IMR-90 (cell line): ENCODE measurements around the gene OTP. TPM values are rescaled to one million over a fixed set of nuclear protein-coding genes. Genes with fewer than 3 reads are reported as not detected.
"Not testable (repeated sequence)": the region's sequence is repeated elsewhere in the genome, so short reads cannot be mapped to it uniquely, and the experiment has no call there.

ENCODE experiments used
- ATAC-seq: fragments of 200-7000 bp; cut with Tn5 transposase; 2 replicates; pipeline ENCODE4 v1.9.1; 2020; ENCODE audit warnings: low read depth, mild to moderate bottlenecking, moderate library complexity
- BruUV-seq: library from RNA; stranded (reverse); fragments of 400-500 nt; replicated peaks from 2 replicates; lab custom pipeline; 2021; lab: Mats Ljungman, UMichigan
- CTCF ChIA-PET: fragments of 300-600 bp; formaldehyde crosslinking; extraction: SDS; loops from one replicate; lab custom pipeline; 2021; ENCODE audit warnings: antibody characterized with exemption; lab: Yijun Ruan, JAX
- POLR2A ChIA-PET: fragments of 300-600 bp; sonication (Branson Sonifier 250); formaldehyde crosslinking; loops from one replicate; lab custom pipeline; 2022; ENCODE audit warnings: antibody characterized with exemption; ENCODE audit not compliant: unreplicated experiment; lab: Charles Lee
- DNase-seq: peaks from one replicate; pipeline ENCODE4 v3.0.0; 2013
- H2AFZ ChIP-seq: replicated peaks from 2 replicates; pipeline ENCODE3; 2013; ENCODE audit warnings: low read length, mild to moderate bottlenecking; ENCODE audit not compliant: poor library complexity
- H2AK5ac ChIP-seq: 2 replicates; pipeline ENCODE4 v1.6.1; 2013; ENCODE audit warnings: low read depth, low read length, inconsistent platforms
- H2AK9ac ChIP-seq: replicated peaks from 2 replicates; pipeline ENCODE3; 2013; ENCODE audit warnings: mild to moderate bottlenecking, low read depth, low read length, moderate library complexity; ENCODE audit not compliant: poor library complexity
- H2BK120ac ChIP-seq: 2 replicates; pipeline ENCODE4 v1.6.1; 2013; ENCODE audit warnings: low read depth, low read length, inconsistent platforms
- H2BK15ac ChIP-seq: 3 replicates; pipeline ENCODE4 v1.6.1; 2013; ENCODE audit warnings: low read depth, low read length, inconsistent platforms
- H2BK20ac ChIP-seq: 2 replicates; pipeline ENCODE4 v1.6.1; 2013; ENCODE audit warnings: low read depth, mild to moderate bottlenecking, inconsistent platforms, low read length, moderate library complexity
- H2BK5ac ChIP-seq: 2 replicates; pipeline ENCODE4 v1.6.1; 2013; ENCODE audit warnings: mild to moderate bottlenecking, low read depth, low read length, inconsistent platforms; ENCODE audit not compliant: poor library complexity, severe bottlenecking
- H3K14ac ChIP-seq: replicated peaks from 2 replicates; pipeline ENCODE4 v1.6.1; 2013; ENCODE audit warnings: low read depth, low read length, inconsistent platforms
- H3K18ac ChIP-seq: 2 replicates; pipeline ENCODE4 v1.6.1; 2013; ENCODE audit warnings: low read depth, low read length, control low read depth
- H3K23ac ChIP-seq: 2 replicates; pipeline ENCODE4 v1.6.1; 2013; ENCODE audit warnings: low read depth, low read length, inconsistent platforms
- H3K27ac ChIP-seq: 2 replicates; pipeline ENCODE4 v1.5.1; 2013; ENCODE audit warnings: mild to moderate bottlenecking, control low read depth, low read length; ENCODE audit not compliant: insufficient read depth
- H3K27me3 ChIP-seq: 2 replicates; pipeline ENCODE4 v1.6.1; 2013; ENCODE audit warnings: low read length; ENCODE audit not compliant: control insufficient read depth, insufficient read depth
- H3K36me3 ChIP-seq: 2 replicates; pipeline ENCODE4 v1.6.1; 2013; ENCODE audit warnings: low read length, mixed read lengths; ENCODE audit not compliant: control insufficient read depth, insufficient read depth
- H3K4ac ChIP-seq: 2 replicates; pipeline ENCODE4 v1.6.1; 2013; ENCODE audit warnings: low read depth, low read length, inconsistent platforms
- H3K4me1 ChIP-seq: 2 replicates; pipeline ENCODE4 v1.6.1; 2013; ENCODE audit warnings: low read length, mixed read lengths; ENCODE audit not compliant: control insufficient read depth, insufficient read depth
- H3K4me2 ChIP-seq: 2 replicates; pipeline ENCODE4 v1.6.1; 2013; ENCODE audit warnings: low read depth, mild to moderate bottlenecking, control low read depth, low read length, moderate library complexity
- H3K4me3 ChIP-seq: 2 replicates; pipeline ENCODE4 v1.5.1; 2013; ENCODE audit warnings: low read depth, mild to moderate bottlenecking, control low read depth, low read length, moderate library complexity; ENCODE audit not compliant: insufficient read depth
- H3K56ac ChIP-seq: 2 replicates; pipeline ENCODE4 v1.6.1; 2013; ENCODE audit warnings: low read length, inconsistent platforms; ENCODE audit not compliant: insufficient read depth; ENCODE audit errors: extremely low read depth
- H3K79me1 ChIP-seq, 2 experiments: 2 replicates each; pipeline ENCODE4 v1.6.1; 2013; ENCODE audit warnings: low read length in 2 of 2, inconsistent platforms in 1 of 2, low read depth in 1 of 2
- H3K9ac ChIP-seq: 2 replicates; pipeline ENCODE4 v1.6.1; 2013; ENCODE audit warnings: low read depth, low read length, control low read depth
- H3K9me1 ChIP-seq: 2 replicates; pipeline ENCODE4 v1.6.1; 2013; ENCODE audit warnings: low read length, inconsistent platforms; ENCODE audit not compliant: insufficient read depth
- H3K9me3 ChIP-seq: 2 replicates; pipeline ENCODE4 v1.6.1; 2013; ENCODE audit warnings: low read length; ENCODE audit not compliant: control insufficient read depth, insufficient read depth
- H4K20me1 ChIP-seq: 2 replicates; pipeline ENCODE4 v1.6.1; 2013; ENCODE audit warnings: low read length, inconsistent platforms; ENCODE audit not compliant: insufficient read depth
- H4K5ac ChIP-seq: 2 replicates; pipeline ENCODE4 v1.6.1; 2013; ENCODE audit warnings: mild to moderate bottlenecking, low read depth, low read length, control low read depth
- H4K8ac ChIP-seq, 2 experiments: 2 replicates each; pipeline ENCODE4 v1.6.1; 2013; ENCODE audit warnings: low read depth in 2 of 2, low read length in 2 of 2, control low read depth in 1 of 2, inconsistent platforms in 1 of 2
- H4K91ac ChIP-seq: 2 replicates; pipeline ENCODE4 v1.6.1; 2013; ENCODE audit warnings: low read depth, low read length, inconsistent platforms; ENCODE audit not compliant: insufficient read depth
- CEBPB ChIP-seq: IDR thresholded peaks from 2 replicates; pipeline ENCODE4 v1.6.1; 2012; ENCODE audit warnings: low read depth, low read length, improper control_type of control experiment
- MAFK ChIP-seq: IDR thresholded peaks from 2 replicates; pipeline ENCODE4 v1.6.1; 2012; ENCODE audit warnings: low read depth, low read length, improper control_type of control experiment
- MXI1 ChIP-seq: IDR thresholded peaks from 2 replicates; pipeline ENCODE4 v1.6.1; 2012; ENCODE audit warnings: low read depth, mild to moderate bottlenecking, low read length, moderate library complexity, borderline replicate concordance
- RAD21 ChIP-seq: IDR thresholded peaks from 2 replicates; pipeline ENCODE4 v1.6.1; 2012; ENCODE audit warnings: low read length, improper control_type of control experiment
- WGBS, 2 experiments: methylation state at CpG; one replicate each; pipeline versions ENCODE4 v1.1.5 to v1.1.7; 2013; ENCODE audit warnings: missing lambda C conversion rate in 2 of 2; ENCODE audit not compliant: insufficient read length in 1 of 2; ENCODE audit errors: extremely low coverage in 2 of 2; 5-methylcytosine and 5-hydroxymethylcytosine counted together
- dilution Hi-C: fragments of 300-500 bp; cut with HindIII; formaldehyde crosslinking; loops from one replicate; pipeline ENCODE4 v1.14.3; 2018; ENCODE audit warnings: low sequenced_read_pairs; ENCODE audit not compliant: unreplicated experiment
- in situ Hi-C: fragments of 300-500 bp; cut with MboI; formaldehyde crosslinking; loops from 3 replicates; pipeline ENCODE4 v1.14.3; 2019; ENCODE audit warnings: low sequenced_read_pairs, inconsistent platforms, mixed read lengths
- intact Hi-C: fragments of 100-400 bp; cut with micrococcal nuclease; formaldehyde crosslinking; loops from 2 replicates; pipeline ENCODE4 v1.10.0; 2022
- polyA plus RNA-seq, 3 experiments: library from polyadenylated mRNA; depleted of rRNA; stranded (reverse); fragments of >200 nt; gene quantifications; 2 replicates each; pipeline ENCODE4 v1.2.3, GENCODE V29; 2012; ENCODE audit warnings: low replicate concordance in 1 of 3
- total RNA-seq: library from RNA; depleted of rRNA; stranded (reverse); fragments of >200 nt; gene quantifications from 2 replicates; pipeline ENCODE4 v1.2.3, GENCODE V29; 2012
- TF ChIP-seq, protein P1 (sequence below): fragments of 150-350 bp; IDR thresholded peaks from 2 replicates; pipeline ENCODE4 v1.6.1; 2016; ENCODE audit warnings: low read depth, mild to moderate bottlenecking, low read length, moderate library complexity, borderline replicate concordance

OTP gene
- total and polyA plus RNA-seq, 2 of the 4 experiments (the other 2 are of a cell fraction) = not detected

GRCh38 chr5:77616920-77617319 is 21.6 kb downstream of the OTP start:
- no peak for ATAC-seq
- Histone ChIP-seq H2AFZ (no peak overlapping the region), H3K4me1 (no peaks in the 10 kb centered on the region), H3K27ac (no peak overlapping the region), H2BK15ac (no peak overlapping the region), H4K91ac (no peak overlapping the region), H2BK20ac (no peak overlapping the region), H4K20me1 (no peaks in the 10 kb centered on the region), H3K18ac (no peak overlapping the region), H3K14ac (no peak overlapping the region), H3K23ac (no peak overlapping the region), H2BK5ac (no peak overlapping the region), H4K8ac (no peak overlapping the region), H3K4me3 (no peak overlapping the region), H2BK120ac (no peak overlapping the region), H3K79me1 (no peaks in the 10 kb centered on the region), H3K56ac (no peak overlapping the region), H3K4me2 (no peak overlapping the region), H3K4ac (no peak overlapping the region), H3K36me3 (no peaks in the 10 kb centered on the region), H3K27me3 (peaks cover 20% of the 10 kb centered on the region), H3K9me3 (no peaks in the 10 kb centered on the region), H2AK5ac (no peak overlapping the region), H3K9ac (no peak overlapping the region), H4K5ac (no peak overlapping the region), H3K9me1 (no peaks in the 10 kb centered on the region), H2AK9ac (no peak overlapping the region)
- TF ChIP-seq MAFK = peak; percentile 99
- TF ChIP-seq RAD21 = no peak
- TF ChIP-seq CEBPB = no peak
- TF ChIP-seq, protein P1, sequence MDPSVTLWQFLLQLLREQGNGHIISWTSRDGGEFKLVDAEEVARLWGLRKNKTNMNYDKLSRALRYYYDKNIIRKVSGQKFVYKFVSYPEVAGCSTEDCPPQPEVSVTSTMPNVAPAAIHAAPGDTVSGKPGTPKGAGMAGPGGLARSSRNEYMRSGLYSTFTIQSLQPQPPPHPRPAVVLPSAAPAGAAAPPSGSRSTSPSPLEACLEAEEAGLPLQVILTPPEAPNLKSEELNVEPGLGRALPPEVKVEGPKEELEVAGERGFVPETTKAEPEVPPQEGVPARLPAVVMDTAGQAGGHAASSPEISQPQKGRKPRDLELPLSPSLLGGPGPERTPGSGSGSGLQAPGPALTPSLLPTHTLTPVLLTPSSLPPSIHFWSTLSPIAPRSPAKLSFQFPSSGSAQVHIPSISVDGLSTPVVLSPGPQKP = no peak
- TF ChIP-seq MXI1 = no peak
- intact Hi-C loops = no loop called here
- in situ Hi-C loops = no loop called here
- ChIA-PET CTCF (no interaction called here), POLR2A (no interaction called here)
- BruUV-seq = no TSS peak
- DNase-seq = no peak
- dilution Hi-C loops = no loop called here
- no CpG with 5 or more reads among the region's 2 CpGs for WGBS, 2 experiments

- H3K14ac ChIP-seq, H3K4ac ChIP-seq, H3K4me1 ChIP-seq, H3K27me3 ChIP-seq, H2AK9ac ChIP-seq, H3K36me3 ChIP-seq, H4K91ac ChIP-seq, H3K4me2 ChIP-seq, BruUV-seq, in situ Hi-C loops, H4K5ac ChIP-seq, intact Hi-C loops, H2AFZ ChIP-seq, H3K9ac ChIP-seq, ATAC-seq, H3K9me3 ChIP-seq, H3K23ac ChIP-seq, H3K79me1 ChIP-seq, H3K56ac ChIP-seq, H2BK120ac ChIP-seq, H3K4me3 ChIP-seq, H2BK20ac ChIP-seq, dilution Hi-C loops, H3K27ac ChIP-seq, H2AK5ac ChIP-seq, H3K9me1 ChIP-seq, H2BK15ac ChIP-seq, H4K20me1 ChIP-seq, H4K8ac ChIP-seq, DNase-seq, H2BK5ac ChIP-seq, CTCF ChIA-PET, POLR2A ChIA-PET, H3K18ac ChIP-seq: not testable (repeated sequence)
- no CpG with 5 or more reads among the region's 15 CpGs for WGBS, 2 experiments
These were observed 29.6 kb downstream of the OTP start for GRCh38 chr5:77608927-77609326.
